Lower leg skin (tissue), 3 donors: ENCODE measurements around the gene HOXB7.

Experiments used
- POLR2A ChIP-seq, 2 donors: fragments of 450-650 bp; IDR thresholded peaks; one replicate each; pipeline ENCODE4 v1.6.1; 2016 to 2017; ENCODE audit warnings: antibody characterized with exemption in 2 of 2, mild to moderate bottlenecking in 1 of 2, moderate library complexity in 1 of 2
- TF ChIP-seq, protein P1 (sequence below), 3 donors: fragments of 450-650 bp; IDR thresholded peaks; one replicate each; pipeline ENCODE4 v1.5.1; 2016; ENCODE audit warnings: antibody characterized with exemption in 3 of 3, mild to moderate bottlenecking in 3 of 3, moderate library complexity in 2 of 3

DNA sequence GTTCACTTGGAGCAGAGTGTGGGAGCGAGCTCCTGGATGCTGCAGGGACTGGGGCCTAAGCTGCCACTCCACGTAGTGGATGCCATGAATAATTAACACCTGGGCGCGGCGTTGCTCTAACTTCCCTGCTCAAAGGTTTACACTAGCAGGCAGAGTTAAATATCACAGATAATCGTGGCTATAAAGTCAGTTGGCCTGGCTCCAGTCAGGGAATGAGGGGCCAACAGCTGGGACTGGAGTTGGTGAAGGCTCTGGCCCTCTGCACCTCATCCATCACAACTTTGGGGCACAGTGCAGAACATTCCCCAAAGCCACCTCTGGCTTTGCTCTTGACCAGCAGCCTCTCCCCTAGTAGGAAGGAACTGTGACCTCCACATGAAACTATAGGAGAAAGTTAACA is 43.6 kb downstream of the HOXB7 start:
- no peak for TF ChIP-seq POLR2A (IDR thresholded peaks at IDR 0.05)
- TF ChIP-seq, protein P1, sequence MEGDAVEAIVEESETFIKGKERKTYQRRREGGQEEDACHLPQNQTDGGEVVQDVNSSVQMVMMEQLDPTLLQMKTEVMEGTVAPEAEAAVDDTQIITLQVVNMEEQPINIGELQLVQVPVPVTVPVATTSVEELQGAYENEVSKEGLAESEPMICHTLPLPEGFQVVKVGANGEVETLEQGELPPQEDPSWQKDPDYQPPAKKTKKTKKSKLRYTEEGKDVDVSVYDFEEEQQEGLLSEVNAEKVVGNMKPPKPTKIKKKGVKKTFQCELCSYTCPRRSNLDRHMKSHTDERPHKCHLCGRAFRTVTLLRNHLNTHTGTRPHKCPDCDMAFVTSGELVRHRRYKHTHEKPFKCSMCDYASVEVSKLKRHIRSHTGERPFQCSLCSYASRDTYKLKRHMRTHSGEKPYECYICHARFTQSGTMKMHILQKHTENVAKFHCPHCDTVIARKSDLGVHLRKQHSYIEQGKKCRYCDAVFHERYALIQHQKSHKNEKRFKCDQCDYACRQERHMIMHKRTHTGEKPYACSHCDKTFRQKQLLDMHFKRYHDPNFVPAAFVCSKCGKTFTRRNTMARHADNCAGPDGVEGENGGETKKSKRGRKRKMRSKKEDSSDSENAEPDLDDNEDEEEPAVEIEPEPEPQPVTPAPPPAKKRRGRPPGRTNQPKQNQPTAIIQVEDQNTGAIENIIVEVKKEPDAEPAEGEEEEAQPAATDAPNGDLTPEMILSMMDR (IDR thresholded peaks at IDR 0.05), result no peak
